ENCODE data around the gene VDR. TPM values are rescaled to one million over a fixed set of nuclear protein-coding genes. Genes with fewer than 3 reads are reported as not detected.
A peak's percentile ranks its signal among the peaks of the same experiment; 100 is the strongest.

The VDR gene
- total RNA-seq, 6 experiments from 2014 or later = 8.4 to 14.8 (median 10.1) TPM

GRCh38 chr12:47801904-47802246 lies 102.9 kb downstream of the VDR start:
- no peak for DNase-seq
- Mint-ChIP-seq H3K36me3 (ENCODE audit: low read depth) (peaks cover 5% of the 10 kb centered on the region; the same call in 1 of the 2 replicates), H3K4me3 (no peak overlapping the region), H3K27ac (peak overlapping the region; percentile 71; the same call in 1 of the 2 replicates), H3K4me1 (ENCODE audit: low read depth) (peaks cover 70% of the 10 kb centered on the region), H3K27me3 (ENCODE audit: insufficient read depth) (peaks cover 6% of the 10 kb centered on the region), H3K9me3 (no peaks in the 10 kb centered on the region)
- no peak for TF ChIP-seq CTCF (IDR thresholded peaks at IDR 0.05)

GRCh38 chr12:47801170-47801903 lies 103.5 kb downstream of the VDR start:
- no peaks in the 10 kb centered on the region for H3K9me3 Mint-ChIP-seq
- DNase-seq = no peak
- H3K4me1 Mint-ChIP-seq (ENCODE audit: low read depth) = peaks cover 67% of the 10 kb centered on the region
- peaks cover 6% of the 10 kb centered on the region for H3K27me3 Mint-ChIP-seq (ENCODE audit: insufficient read depth)
- no peak for TF ChIP-seq CTCF (IDR thresholded peaks at IDR 0.05)
- no peak overlapping the region; the same call in 1 of the 2 replicates for H3K4me3 Mint-ChIP-seq
- H3K36me3 Mint-ChIP-seq (ENCODE audit: low read depth) = peaks cover 5% of the 10 kb centered on the region; the same call in 1 of the 2 replicates
- peak overlapping the region; percentile 71 for H3K27ac Mint-ChIP-seq

- DNase-seq = no peak
- Mint-ChIP-seq H3K27me3 (ENCODE audit: insufficient read depth) (peaks cover 6% of the 10 kb centered on the region), H3K4me3 (no peak overlapping the region), H3K27ac (peak overlapping the region; percentile 52), H3K4me1 (ENCODE audit: low read depth) (peaks cover 62% of the 10 kb centered on the region), H3K36me3 (ENCODE audit: low read depth) (peaks cover 5% of the 10 kb centered on the region; the same call in 1 of the 2 replicates), H3K9me3 (no peaks in the 10 kb centered on the region)
- TF ChIP-seq CTCF (IDR thresholded peaks at IDR 0.05) = no peak
Measured at GRCh38 chr12:47800582-47800981, 104.2 kb downstream of the VDR start.

GRCh38 chr12:47799357-47799955 lies 105.3 kb downstream of the VDR start:
- Mint-ChIP-seq H3K27ac (peak overlapping the region; percentile 49; the same call in 1 of the 2 replicates), H3K4me1 (ENCODE audit: low read depth) (peaks cover 51% of the 10 kb centered on the region), H3K9me3 (no peaks in the 10 kb centered on the region), H3K36me3 (ENCODE audit: low read depth) (0 out of 2 replicates have a peak, but pooled peaks cover 5% of the 10 kb centered on the region), H3K4me3 (no peak overlapping the region), H3K27me3 (ENCODE audit: insufficient read depth) (peaks cover 6% of the 10 kb centered on the region)
- no peak for DNase-seq
- TF ChIP-seq CTCF (IDR thresholded peaks at IDR 0.05) = no peak

- Mint-ChIP-seq H3K36me3 (ENCODE audit: low read depth) (0 out of 2 replicates have a peak, but pooled peaks cover 11% of the 10 kb centered on the region), H3K4me1 (ENCODE audit: low read depth) (peaks cover 41% of the 10 kb centered on the region), H3K9me3 (no peaks in the 10 kb centered on the region), H3K4me3 (no peak overlapping the region), H3K27me3 (ENCODE audit: insufficient read depth) (peaks cover 7% of the 10 kb centered on the region), H3K27ac (no peak overlapping the region)
- no peak for DNase-seq
- no peak for TF ChIP-seq CTCF (IDR thresholded peaks at IDR 0.05)
Measured at GRCh38 chr12:47798382-47798948, 106.3 kb downstream of the VDR start.
